ENCODE data around the gene POLR3A.

The POLR3A gene

GRCh38 chr10:77943121-77943901 is 86.0 kb downstream of the POLR3A start:
- no peak for DNase-seq

- no peak for DNase-seq
Observed at GRCh38 chr10:77941790-77942189, 87.5 kb downstream of the POLR3A start.

DNA sequence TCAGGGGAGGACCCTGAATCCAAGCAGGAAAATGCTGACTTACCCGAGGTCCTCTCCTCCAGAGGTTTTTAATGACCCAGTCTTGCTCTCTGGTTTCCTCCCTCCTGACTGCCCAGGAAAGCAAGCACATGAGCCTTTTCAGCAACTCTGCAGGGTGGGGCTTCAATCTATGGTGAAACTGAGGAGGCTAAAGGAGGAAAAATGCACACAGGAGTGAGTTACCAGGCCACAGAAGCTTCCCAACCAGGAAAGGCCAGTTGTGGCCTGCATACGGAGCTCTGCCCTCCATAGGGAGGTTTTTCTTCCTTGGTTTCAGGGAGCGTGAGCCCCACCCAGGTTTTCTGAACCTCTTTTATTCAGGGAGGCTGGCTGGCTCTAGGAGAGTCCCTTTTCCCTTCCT is 88.7 kb downstream of the POLR3A start:
- no peak for DNase-seq

- no peak for DNase-seq
Observed at GRCh38 chr10:77940225-77940624, 89.1 kb downstream of the POLR3A start.

- DNase-seq, result no peak
Observed at GRCh38 chr10:77939561-77940001, 89.7 kb downstream of the POLR3A start.

DNA sequence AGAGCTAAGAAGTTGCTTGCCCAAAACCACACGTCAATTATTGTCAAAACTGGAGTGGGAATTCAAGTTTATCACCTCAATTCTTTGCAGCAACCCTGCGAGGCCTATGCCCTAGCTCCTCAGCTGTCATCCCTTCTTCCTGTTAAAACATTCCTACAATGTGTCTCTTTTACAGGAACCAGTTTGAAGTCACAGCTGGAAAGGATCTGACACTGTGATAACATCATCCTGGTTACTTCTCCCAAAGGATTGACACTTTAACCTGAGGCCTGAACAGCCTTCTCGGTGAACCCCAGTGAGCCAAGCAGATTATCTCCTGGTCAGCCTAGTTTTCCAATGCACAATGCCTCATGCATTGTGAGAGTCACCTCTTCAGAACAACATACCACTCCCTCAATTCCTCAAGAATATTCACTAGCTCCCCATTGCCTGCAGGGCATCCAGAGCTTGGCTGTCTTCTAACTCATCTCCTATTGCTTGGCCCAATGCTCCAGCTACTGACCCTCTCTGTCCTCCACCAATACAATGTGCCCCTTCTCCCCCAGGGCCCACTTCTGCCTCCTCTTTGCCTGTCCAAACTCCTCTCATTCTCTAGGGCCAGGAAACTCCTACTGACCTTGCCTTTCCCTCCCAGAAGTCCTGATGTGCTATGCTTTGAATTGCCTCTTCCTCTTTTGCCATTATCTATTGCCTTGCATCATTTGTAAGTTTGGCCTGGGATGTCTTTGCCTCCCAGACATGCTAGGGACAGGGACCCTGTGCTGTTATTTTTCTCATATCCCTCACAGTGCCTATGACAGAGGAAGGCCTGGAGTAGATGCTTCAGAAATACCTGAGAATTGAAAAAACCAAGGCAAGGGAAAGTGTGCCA is 92.4 kb downstream of the POLR3A start:
- no peak for DNase-seq

DNA sequence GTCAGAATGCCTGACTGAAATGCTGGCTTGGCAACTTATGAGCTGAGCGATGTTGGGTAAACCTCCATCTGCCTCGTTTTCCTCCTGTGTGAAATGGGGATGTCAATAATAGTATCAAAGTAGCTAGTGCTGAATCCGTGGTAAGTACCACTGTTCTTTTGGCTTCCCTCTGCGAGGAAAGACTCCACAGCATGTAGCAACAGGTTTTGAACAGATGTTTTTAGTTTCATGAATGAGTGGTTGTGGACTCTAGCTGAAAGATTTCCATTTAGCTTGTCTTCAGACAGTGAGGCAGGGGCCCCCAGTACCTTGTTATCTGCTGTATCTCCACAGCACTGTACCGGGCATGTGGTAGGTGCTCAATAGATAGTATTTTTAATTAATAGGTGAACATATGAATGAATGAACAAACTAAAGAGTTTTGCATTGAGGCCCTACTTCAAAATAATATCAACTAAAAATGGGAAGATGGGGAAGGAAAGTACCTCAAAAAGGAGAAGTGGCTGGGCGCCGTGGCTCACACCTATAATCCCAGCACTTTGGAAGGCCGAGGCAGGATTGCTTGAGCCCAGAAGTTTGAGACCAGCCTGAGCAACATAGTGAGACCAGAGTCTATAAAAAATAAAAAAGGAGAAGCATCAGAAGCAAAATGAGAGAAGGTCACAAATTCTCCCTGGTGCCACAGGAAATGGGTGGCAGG is 97.1 kb downstream of the POLR3A start:
- no peak for DNase-seq

DNA sequence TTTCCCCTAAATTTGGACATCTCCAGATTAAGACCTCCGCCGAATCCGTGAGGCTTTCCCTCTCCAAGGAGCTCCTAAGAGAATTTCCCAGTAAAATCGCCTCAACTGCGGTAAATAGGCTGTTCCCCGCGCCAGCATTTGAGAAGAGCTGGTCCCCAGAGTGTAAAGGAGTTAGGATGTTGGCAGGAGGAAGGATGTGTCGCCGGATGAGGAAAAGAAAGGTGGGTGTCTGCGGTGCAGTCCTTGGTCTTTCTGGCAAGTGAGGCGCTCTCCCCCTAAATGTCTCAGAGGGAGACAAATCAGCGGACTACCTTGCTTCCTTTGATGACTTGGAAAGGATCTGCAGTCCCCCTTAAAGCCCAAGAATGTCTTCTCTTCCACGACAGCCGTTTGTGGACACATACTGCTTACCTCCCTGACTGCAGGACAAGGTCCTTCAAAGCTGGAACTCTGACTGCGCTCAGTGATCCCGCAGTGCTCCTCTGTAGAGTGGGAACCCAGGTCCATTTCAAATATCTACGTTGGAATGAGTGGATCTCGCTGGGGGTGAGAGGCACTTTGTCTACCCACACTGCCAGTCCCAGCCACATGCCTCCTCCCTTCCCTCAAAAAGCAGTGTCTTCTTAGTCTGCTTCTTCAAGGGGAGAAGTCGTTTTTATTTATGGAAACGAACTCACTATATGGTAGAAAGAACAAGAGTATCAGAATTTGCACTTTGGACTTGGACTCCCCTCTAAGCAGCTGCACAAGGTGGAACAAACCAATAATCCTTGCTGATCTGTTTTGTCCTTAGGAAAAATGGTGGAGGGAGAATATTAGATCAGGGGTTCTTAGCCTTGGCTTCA is 101.7 kb downstream of the POLR3A start:
- DNase-seq, result peak in 2 of 14 donors; percentile 10 to 31

DNA sequence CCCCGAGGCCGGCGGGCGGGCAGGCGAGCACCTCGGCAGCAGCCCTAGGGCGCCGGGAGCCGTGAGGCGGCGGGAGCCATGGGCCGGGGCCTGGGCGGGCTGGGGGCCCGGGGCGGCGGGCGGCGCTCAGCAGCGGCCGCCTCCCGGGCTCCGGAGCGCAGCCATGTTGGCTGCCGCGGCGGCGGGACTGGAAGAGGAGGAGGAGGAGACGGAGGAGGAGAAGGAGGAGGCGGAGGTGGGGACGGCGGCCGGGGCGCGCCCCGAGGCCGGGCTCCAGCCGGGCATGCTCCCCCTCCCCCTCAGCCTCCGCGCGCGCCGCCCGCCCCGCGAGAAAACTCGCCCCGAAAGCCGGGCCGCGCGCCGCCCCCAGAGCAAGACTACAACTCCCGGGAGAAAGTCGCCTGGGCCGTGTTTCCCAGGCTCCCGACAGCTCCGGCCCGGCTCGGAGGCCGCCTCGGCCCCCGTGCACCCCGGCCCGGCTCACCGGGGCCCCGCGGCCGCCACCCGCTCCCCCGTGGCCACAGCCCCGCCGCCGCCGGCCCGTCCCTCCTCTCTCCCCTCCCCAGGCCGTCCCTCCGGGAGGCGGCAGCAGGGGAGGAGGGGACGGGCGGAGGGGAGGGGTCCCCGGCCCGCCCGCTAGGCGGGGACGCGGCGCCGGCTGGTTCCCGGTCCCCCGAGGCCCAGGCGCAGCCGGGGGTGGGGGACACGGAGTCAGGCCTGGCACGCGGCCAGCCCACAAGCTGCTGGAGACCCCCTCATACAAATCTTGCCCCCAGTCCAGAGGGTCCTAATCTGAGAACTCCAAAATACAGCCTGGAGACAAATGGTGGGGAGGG is 102.5 kb downstream of the POLR3A start, which contains the start of gene DLG5:
Gene DLG5, minus strand, starts transcription at position 190 of the 836 bp plus-strand sequence. CDS start 235 bp downstream, outside the sequence.
- peak in 11 of 14 donors; percentile 19 to 73 (median 49) for DNase-seq

GRCh38 chr10:77925795-77926565 is 103.3 kb downstream of the POLR3A start:
- peak in 10 of 14 donors; percentile 5 to 64 (median 42) for DNase-seq

- peak in 9 of 14 donors; percentile 5 to 46 (median 31) for DNase-seq
Observed at GRCh38 chr10:77925410-77925794, 103.9 kb downstream of the POLR3A start.

- no peak for DNase-seq
Observed at GRCh38 chr10:77922566-77923179, 106.6 kb downstream of the POLR3A start.

- DNase-seq, result no peak
Observed at GRCh38 chr10:77922055-77922454, 107.3 kb downstream of the POLR3A start.

- no peak for DNase-seq
Observed at GRCh38 chr10:77921395-77921794, 107.9 kb downstream of the POLR3A start.

- no peak for DNase-seq
Observed at GRCh38 chr10:77920495-77920894, 108.8 kb downstream of the POLR3A start.

DNA sequence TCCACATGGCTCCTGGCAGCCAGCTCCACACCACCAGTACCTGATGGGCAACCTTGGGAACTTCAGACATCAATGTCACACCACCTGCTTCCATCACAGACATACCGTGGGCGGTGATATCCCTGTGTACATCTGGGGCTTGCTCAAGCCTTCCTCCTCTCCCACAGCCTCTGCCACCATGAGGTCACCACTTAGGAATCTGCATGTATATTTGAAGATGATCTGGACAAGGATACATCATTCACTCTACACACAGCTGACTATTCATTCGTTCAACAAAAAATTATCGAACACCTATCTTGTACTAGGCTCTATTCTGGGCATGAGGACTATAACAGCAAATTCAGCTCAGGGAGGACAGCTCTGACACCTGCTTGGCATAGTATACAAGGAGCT is 109.6 kb downstream of the POLR3A start:
- DNase-seq, result no peak
